ENCODE results near the gene CTBP2.

The CTBP2 gene

GRCh38 chr10:125141150-125141859 lies 19.1 kb downstream of the CTBP2 start:
- DNase-seq, result no peak

GRCh38 chr10:125140151-125140550 lies 20.2 kb downstream of the CTBP2 start:
- DNase-seq, result no peak

GRCh38 chr10:125137601-125138438 lies 22.5 kb downstream of the CTBP2 start:
- no peak for DNase-seq

GRCh38 chr10:125136087-125136486 lies 24.3 kb downstream of the CTBP2 start:
- no peak for DNase-seq

- DNase-seq, result no peak
These were observed 24.7 kb downstream of the CTBP2 start for GRCh38 chr10:125135771-125136035.

- no peak for DNase-seq
These were observed 25.2 kb downstream of the CTBP2 start for GRCh38 chr10:125134916-125135770.

- DNase-seq, result no peak
These were observed 25.9 kb downstream of the CTBP2 start for GRCh38 chr10:125134483-125134848.

GRCh38 chr10:125133696-125134482 lies 26.5 kb downstream of the CTBP2 start:
- no peak for DNase-seq

GRCh38 chr10:125132344-125132743 lies 28.0 kb downstream of the CTBP2 start:
- DNase-seq, result no peak

GRCh38 chr10:125130916-125131315 lies 29.4 kb downstream of the CTBP2 start:
- DNase-seq, result no peak

GRCh38 chr10:125130260-125130659 lies 30.1 kb downstream of the CTBP2 start:
- DNase-seq, result no peak

GRCh38 chr10:125129076-125129458 lies 31.3 kb downstream of the CTBP2 start:
- DNase-seq, result no peak

- no peak for DNase-seq
These were observed 31.8 kb downstream of the CTBP2 start for GRCh38 chr10:125128397-125129075.

GRCh38 chr10:125127986-125128385 lies 32.4 kb downstream of the CTBP2 start:
- DNase-seq, result no peak

- no peak for DNase-seq
These were observed 33.3 kb downstream of the CTBP2 start for GRCh38 chr10:125127110-125127509.

- DNase-seq, result no peak
These were observed 34.2 kb downstream of the CTBP2 start for GRCh38 chr10:125125951-125126735.

- DNase-seq, result no peak
These were observed 35.5 kb downstream of the CTBP2 start for GRCh38 chr10:125124907-125125306.

GRCh38 chr10:125124115-125124487 lies 36.3 kb downstream of the CTBP2 start:
- no peak for DNase-seq

GRCh38 chr10:125123476-125124114 lies 36.8 kb downstream of the CTBP2 start:
- no peak for DNase-seq

- DNase-seq, result no peak
These were observed 37.8 kb downstream of the CTBP2 start for GRCh38 chr10:125122566-125122965.

GRCh38 chr10:125121003-125121402 lies 39.4 kb downstream of the CTBP2 start:
- no peak for DNase-seq
